Hindlimb muscle (tissue), 1 donor: ENCODE measurements around the gene RNF145. TPM values are rescaled to one million over a fixed set of nuclear protein-coding genes. Genes with fewer than 3 reads are reported as not detected.

ENCODE experiments used
- DNase-seq: peaks from one replicate; pipeline ENCODE4 v3.0.0-alpha.2; 2013
- polyA plus RNA-seq: library from polyadenylated mRNA; unstranded; fragments of 120-200 nt; gene quantifications from one replicate; pipeline ENCODE4 v1.2.1, GENCODE V29; 2013; ENCODE audit not compliant: insufficient read length

Gene RNF145
- polyA plus RNA-seq, 1 donor, result 32.2 TPM

- no peak for DNase-seq
These were observed 7.1 kb upstream of the RNF145 start for GRCh38 chr5:159216454-159216853.

GRCh38 chr5:159215886-159216285, 6.5 kb upstream of the RNF145 start:
- DNase-seq, result no peak

GRCh38 chr5:159214486-159215271, 5.3 kb upstream of the RNF145 start:
- no peak for DNase-seq

- no peak for DNase-seq
These were observed 3.5 kb upstream of the RNF145 start for GRCh38 chr5:159212657-159213462.

GRCh38 chr5:159211729-159212174, 2.4 kb upstream of the RNF145 start:
- DNase-seq, result no peak

- DNase-seq, result no peak
These were observed 1.5 kb upstream of the RNF145 start for GRCh38 chr5:159210846-159211245.

- DNase-seq, result no peak
These were observed 883 bp upstream of the RNF145 start for GRCh38 chr5:159210210-159210661.

GRCh38 chr5:159208514-159209437, 577 bp downstream of the RNF145 start:
- peak; percentile 53 for DNase-seq

GRCh38 chr5:159207686-159208513, 1.5 kb downstream of the RNF145 start:
- DNase-seq, result peak; percentile 81

GRCh38 chr5:159207222-159207685, 2.1 kb downstream of the RNF145 start:
- no peak for DNase-seq

GRCh38 chr5:159206818-159207217, 2.5 kb downstream of the RNF145 start:
- DNase-seq, result no peak

- no peak for DNase-seq
These were observed 3.0 kb downstream of the RNF145 start for GRCh38 chr5:159206368-159206767.

- DNase-seq, result no peak
These were observed 6.0 kb downstream of the RNF145 start for GRCh38 chr5:159203351-159203750.

GRCh38 chr5:159202151-159202550, 7.2 kb downstream of the RNF145 start:
- no peak for DNase-seq

GRCh38 chr5:159199780-159200179, 9.6 kb downstream of the RNF145 start:
- no peak for DNase-seq

- no peak for DNase-seq
These were observed 10.1 kb downstream of the RNF145 start for GRCh38 chr5:159199225-159199624.

- no peak for DNase-seq
These were observed 11.0 kb downstream of the RNF145 start for GRCh38 chr5:159198063-159199036.

- DNase-seq, result no peak
These were observed 13.6 kb downstream of the RNF145 start for GRCh38 chr5:159195775-159196174.

GRCh38 chr5:159190170-159190569, 19.2 kb downstream of the RNF145 start:
- DNase-seq, result no peak

GRCh38 chr5:159189310-159189709, 20.0 kb downstream of the RNF145 start:
- no peak for DNase-seq
